Karpas-422 (cell line): ENCODE results near the gene ABCA2. TPM values are rescaled to one million over a fixed set of nuclear protein-coding genes. Genes with fewer than 3 reads are reported as not detected.

Experiments used
- DNase-seq: peaks from one replicate; pipeline ENCODE4 v3.0.0-alpha.2; 2015
- H2AFZ ChIP-seq: fragments of 200-600 bp; sonication (generic); 2 replicates; pipeline ENCODE4 v1.6.1; 2014; ENCODE audit warnings: antibody characterized with exemption, low read length, mixed read lengths
- H3K27ac ChIP-seq: fragments of 200-600 bp; sonication (generic); 2 replicates; pipeline ENCODE4 v1.5.1; 2014; ENCODE audit warnings: mild to moderate bottlenecking, low read length, moderate library complexity
- H3K27me3 ChIP-seq: fragments of 200-600 bp; sonication (generic); 2 replicates; pipeline ENCODE4 v1.6.1; 2014; ENCODE audit warnings: low read length, mixed read lengths
- H3K36me3 ChIP-seq: fragments of 200-600 bp; sonication (generic); 2 replicates; pipeline ENCODE4 v1.6.1; 2014; ENCODE audit warnings: low read length, mixed read lengths; ENCODE audit not compliant: insufficient read depth
- H3K4me1 ChIP-seq: fragments of 200-600 bp; sonication (generic); 2 replicates; pipeline ENCODE4 v1.6.1; 2014; ENCODE audit warnings: mild to moderate bottlenecking, low read length, mixed read lengths
- H3K4me2 ChIP-seq: fragments of 200-600 bp; sonication (generic); 2 replicates; pipeline ENCODE4 v1.6.1; 2014; ENCODE audit warnings: low read length, low read depth, mild to moderate bottlenecking; ENCODE audit not compliant: poor library complexity, severe bottlenecking
- H3K4me3 ChIP-seq: fragments of 200-600 bp; sonication (generic); 2 replicates; pipeline ENCODE4 v1.5.1; 2014; ENCODE audit warnings: mild to moderate bottlenecking, antibody characterized with exemption, low read length, mixed read lengths
- H3K79me2 ChIP-seq: fragments of 200-600 bp; sonication (generic); 2 replicates; pipeline ENCODE4 v1.6.1; 2014; ENCODE audit warnings: mild to moderate bottlenecking, low read length, mixed read lengths
- H3K9ac ChIP-seq: fragments of 200-600 bp; sonication (generic); 2 replicates; pipeline ENCODE4 v1.6.0; 2014; ENCODE audit warnings: low read length
- H3K9me2 ChIP-seq: fragments of 200-600 bp; sonication (generic), shearing (Covaris generic); replicated peaks from 2 replicates; pipeline ENCODE4 v1.6.0; 2014; ENCODE audit warnings: mild to moderate bottlenecking, low read length, moderate library complexity; ENCODE audit not compliant: insufficient read depth
- H3K9me3 ChIP-seq: fragments of 300-700, 200-600 bp; sonication (generic); 2 replicates; pipeline ENCODE4 v1.6.1; 2014; ENCODE audit warnings: low read length, mixed read lengths
- H4K20me1 ChIP-seq: fragments of 200-600 bp; sonication (generic); 2 replicates; pipeline ENCODE4 v1.6.1; 2014; ENCODE audit warnings: mild to moderate bottlenecking, antibody characterized with exemption, low read length, low read depth; ENCODE audit not compliant: insufficient read depth
- total RNA-seq: library from RNA; depleted of rRNA; stranded (reverse); fragments of >200 nt; shearing (Covaris generic); gene quantifications from 2 replicates; pipeline ENCODE4 v1.2.3, GENCODE V29; 2014; ENCODE audit warnings: low replicate concordance

ABCA2 gene
- total RNA-seq, 1 experiment from 2014 or later = 2.4 TPM

GRCh38 chr9:136970361-136970760, 57.7 kb downstream of the ABCA2 start:
- DNase-seq = peak; percentile 56
- H3K4me2 ChIP-seq = no peak overlapping the region
- no peak overlapping the region for H3K27ac ChIP-seq
- H3K27me3 ChIP-seq = no peaks in the 10 kb centered on the region
- H3K9me3 ChIP-seq = no peaks in the 10 kb centered on the region
- H3K9ac ChIP-seq = no peak overlapping the region
- H3K36me3 ChIP-seq = no peaks in the 10 kb centered on the region
- H3K79me2 ChIP-seq = no peaks in the 10 kb centered on the region
- H3K4me3 ChIP-seq = no peak overlapping the region
- H4K20me1 ChIP-seq = no peaks in the 10 kb centered on the region
- H3K4me1 ChIP-seq = peaks cover 3% of the 10 kb centered on the region; the same call in 1 of the 2 replicates
- H3K9me2 ChIP-seq = no peaks in the 10 kb centered on the region
- H2AFZ ChIP-seq = no peak overlapping the region

DNA sequence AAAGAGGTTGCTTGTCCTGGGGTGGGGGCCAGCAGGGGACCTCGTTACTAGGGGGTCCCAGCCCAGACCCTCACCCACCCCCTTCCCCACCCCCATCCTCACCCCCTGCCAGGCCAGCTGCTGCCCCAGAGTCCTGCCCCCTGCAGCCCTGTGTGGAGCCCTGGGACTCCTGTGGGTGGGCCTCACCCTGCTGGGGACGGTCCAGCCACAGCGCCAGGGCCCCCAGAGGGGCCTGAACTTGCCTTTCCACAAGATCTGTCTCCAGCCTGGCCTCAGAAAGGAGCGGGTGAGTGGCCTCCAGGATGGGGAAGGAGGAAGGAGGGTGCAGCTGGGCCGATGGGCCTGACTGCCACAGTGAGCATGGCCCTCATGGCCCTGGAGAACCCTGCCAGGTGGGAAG, 58.3 kb downstream of the ABCA2 start:
- Histone ChIP-seq H3K36me3 (no peaks in the 10 kb centered on the region), H4K20me1 (no peaks in the 10 kb centered on the region), H3K9me2 (no peaks in the 10 kb centered on the region), H3K9ac (no peak overlapping the region), H2AFZ (no peak overlapping the region), H3K79me2 (no peaks in the 10 kb centered on the region), H3K9me3 (no peaks in the 10 kb centered on the region), H3K27ac (no peak overlapping the region), H3K4me3 (no peak overlapping the region), H3K4me1 (peaks cover 3% of the 10 kb centered on the region; the same call in 1 of the 2 replicates), H3K4me2 (no peak overlapping the region), H3K27me3 (no peaks in the 10 kb centered on the region)
- no peak for DNase-seq

GRCh38 chr9:136969150-136969549, 58.9 kb downstream of the ABCA2 start:
- H3K9ac ChIP-seq = no peak overlapping the region

GRCh38 chr9:136968333-136969127, 59.5 kb downstream of the ABCA2 start:
- Histone ChIP-seq H3K27ac (no peak overlapping the region), H3K27me3 (no peaks in the 10 kb centered on the region), H2AFZ (no peak overlapping the region), H3K4me3 (no peak overlapping the region), H4K20me1 (no peaks in the 10 kb centered on the region), H3K79me2 (no peaks in the 10 kb centered on the region), H3K9me3 (no peaks in the 10 kb centered on the region), H3K9ac (no peak overlapping the region), H3K4me2 (no peak overlapping the region), H3K4me1 (peaks cover 3% of the 10 kb centered on the region; the same call in 1 of the 2 replicates), H3K9me2 (no peaks in the 10 kb centered on the region), H3K36me3 (no peaks in the 10 kb centered on the region)
- no peak for DNase-seq

More at GRCh38 chr9:136969150-136969549, 58.9 kb downstream of the ABCA2 start:
- Histone ChIP-seq H4K20me1 (no peaks in the 10 kb centered on the region), H2AFZ (no peak overlapping the region), H3K4me1 (peaks cover 3% of the 10 kb centered on the region; the same call in 1 of the 2 replicates), H3K9me3 (no peaks in the 10 kb centered on the region), H3K4me2 (no peak overlapping the region), H3K9me2 (no peaks in the 10 kb centered on the region), H3K79me2 (no peaks in the 10 kb centered on the region), H3K27me3 (no peaks in the 10 kb centered on the region), H3K4me3 (no peak overlapping the region), H3K27ac (no peak overlapping the region), H3K36me3 (no peaks in the 10 kb centered on the region)
- no peak for DNase-seq

DNA sequence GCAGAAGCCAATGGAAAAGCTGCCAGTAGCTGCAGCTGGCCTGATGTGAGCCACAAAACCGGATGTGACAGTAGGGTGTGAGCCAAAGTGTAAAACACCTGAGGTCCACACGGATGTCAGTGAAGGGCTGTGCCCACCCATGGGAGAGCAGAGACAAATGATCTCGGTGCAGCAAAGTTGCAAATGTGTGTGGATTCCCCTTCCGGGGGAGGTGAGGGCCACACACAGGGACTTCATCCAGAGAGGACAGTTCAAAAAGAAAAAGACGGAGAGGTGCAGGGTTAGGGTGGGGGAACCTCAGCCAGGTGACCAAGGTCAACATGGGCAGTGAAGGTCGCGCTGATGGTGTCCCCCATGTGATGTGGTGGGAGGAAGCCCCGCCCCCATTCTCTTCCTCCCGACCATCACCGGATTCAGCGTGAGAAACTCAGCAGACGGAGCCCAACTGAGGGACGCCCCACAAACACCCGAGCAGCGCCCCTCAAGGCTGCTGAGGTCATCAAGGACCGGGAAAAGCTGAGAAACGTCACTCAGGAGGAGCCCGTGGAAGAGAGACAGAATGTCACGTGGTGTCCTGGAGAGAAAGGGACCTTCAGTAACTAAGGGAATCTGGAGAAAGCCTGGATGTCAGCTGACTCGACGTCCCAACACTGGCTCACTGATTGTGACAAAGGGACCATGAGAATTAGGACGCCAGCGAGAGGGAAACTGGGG, 62.1 kb downstream of the ABCA2 start:
- H3K4me1 ChIP-seq = peaks cover 3% of the 10 kb centered on the region; the same call in 1 of the 2 replicates

DNA sequence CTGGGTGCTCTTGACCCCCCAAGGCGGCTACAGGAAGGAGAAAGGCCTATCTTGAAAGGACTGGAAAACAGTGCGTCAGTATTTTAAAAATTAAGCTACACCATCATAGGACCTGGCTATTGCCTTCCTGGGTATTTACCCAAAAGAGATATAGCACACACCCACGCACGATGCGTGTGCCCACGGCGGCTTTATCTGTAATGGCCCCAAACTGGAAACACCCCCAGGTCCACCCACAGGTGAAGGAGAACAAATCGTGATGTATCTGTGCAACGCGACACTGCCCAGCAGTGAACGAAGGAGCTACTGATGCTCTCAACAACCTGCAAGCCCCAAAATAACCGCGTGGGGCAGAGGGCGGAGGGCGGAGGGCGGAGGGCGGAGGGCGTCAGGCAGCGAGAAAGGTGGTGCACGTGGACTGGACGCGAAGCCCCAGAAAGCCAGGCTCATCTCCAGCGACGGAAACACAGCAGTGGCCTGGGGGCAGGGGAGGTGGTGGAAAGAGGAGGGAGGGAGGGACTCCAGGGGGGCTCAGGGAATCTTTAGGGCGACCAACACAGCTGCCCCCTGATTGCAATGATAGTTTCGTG, 63.1 kb downstream of the ABCA2 start:
- no peaks in the 10 kb centered on the region for H3K36me3 ChIP-seq
- H4K20me1 ChIP-seq = 0 out of 2 replicates have a peak, but pooled peaks cover 3% of the 10 kb centered on the region
- H3K27ac ChIP-seq = no peak overlapping the region
- H3K9me3 ChIP-seq = no peaks in the 10 kb centered on the region
- no peak overlapping the region for H2AFZ ChIP-seq
- H3K4me1 ChIP-seq = no peaks in the 10 kb centered on the region
- no peaks in the 10 kb centered on the region for H3K79me2 ChIP-seq
- H3K9me2 ChIP-seq = no peaks in the 10 kb centered on the region
- no peak overlapping the region for H3K4me3 ChIP-seq
- DNase-seq = no peak
- no peak overlapping the region for H3K9ac ChIP-seq
- H3K4me2 ChIP-seq = no peak overlapping the region
- H3K27me3 ChIP-seq = no peaks in the 10 kb centered on the region

More for the DNA sequence above, 62.1 kb downstream of the ABCA2 start:
- Histone ChIP-seq H3K4me3 (no peak overlapping the region), H3K79me2 (no peaks in the 10 kb centered on the region), H4K20me1 (0 out of 2 replicates have a peak, but pooled peaks cover 1% of the 10 kb centered on the region), H3K9ac (no peak overlapping the region), H2AFZ (no peak overlapping the region), H3K4me2 (no peak overlapping the region), H3K9me3 (no peaks in the 10 kb centered on the region), H3K9me2 (no peaks in the 10 kb centered on the region), H3K27ac (no peak overlapping the region), H3K36me3 (no peaks in the 10 kb centered on the region), H3K27me3 (no peaks in the 10 kb centered on the region)
- DNase-seq = no peak

DNA sequence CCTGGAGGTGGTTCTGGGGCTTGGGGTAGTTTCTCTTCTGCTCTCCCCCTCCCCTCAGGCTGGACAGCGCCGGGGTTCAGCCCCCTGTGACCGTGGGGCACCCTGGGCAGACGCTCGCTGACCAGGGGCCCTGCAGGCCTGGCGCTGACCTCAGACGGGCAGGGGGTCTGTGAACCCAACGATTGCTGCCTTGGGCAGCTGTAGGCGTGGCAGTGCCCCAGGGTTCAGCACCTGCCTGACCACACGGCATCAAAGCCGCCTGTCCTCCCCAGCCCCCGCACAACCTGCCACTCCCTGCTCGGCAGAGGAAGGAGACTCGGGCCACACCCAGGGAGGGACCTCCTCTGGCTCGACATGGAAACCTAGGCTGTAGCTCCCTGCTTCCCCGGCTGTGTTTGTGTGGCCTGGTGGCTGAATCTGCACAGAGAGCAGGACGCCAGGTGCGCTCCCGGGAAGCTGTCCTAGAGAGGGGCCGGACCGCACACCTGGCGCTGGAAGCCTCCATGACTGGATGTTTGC, 63.8 kb downstream of the ABCA2 start:
- Histone ChIP-seq H3K36me3 (no peaks in the 10 kb centered on the region), H2AFZ (no peak overlapping the region), H4K20me1 (0 out of 2 replicates have a peak, but pooled peaks cover 3% of the 10 kb centered on the region), H3K4me1 (no peaks in the 10 kb centered on the region), H3K27me3 (no peaks in the 10 kb centered on the region), H3K9me2 (no peaks in the 10 kb centered on the region), H3K79me2 (no peaks in the 10 kb centered on the region), H3K4me3 (no peak overlapping the region), H3K4me2 (no peak overlapping the region), H3K9me3 (no peaks in the 10 kb centered on the region), H3K9ac (no peak overlapping the region), H3K27ac (no peak overlapping the region)
- no peak for DNase-seq

GRCh38 chr9:136963751-136964150, 64.3 kb downstream of the ABCA2 start:
- Histone ChIP-seq H3K4me2 (no peak overlapping the region), H3K4me3 (no peak overlapping the region), H3K4me1 (no peaks in the 10 kb centered on the region), H4K20me1 (0 out of 2 replicates have a peak, but pooled peaks cover 3% of the 10 kb centered on the region), H3K9ac (no peak overlapping the region), H3K36me3 (no peaks in the 10 kb centered on the region), H3K9me3 (no peaks in the 10 kb centered on the region), H3K27ac (no peak overlapping the region), H3K27me3 (no peaks in the 10 kb centered on the region), H3K9me2 (no peaks in the 10 kb centered on the region), H2AFZ (no peak overlapping the region), H3K79me2 (no peaks in the 10 kb centered on the region)
- DNase-seq = no peak
